MM.1S (cell line): ENCODE results near the gene ERI3.

Experiments
- CTCF ChIP-seq: fragments of 300-600 bp; sonication (generic); IDR thresholded peaks from 2 replicates; pipeline ENCODE4 v1.5.1; 2016; ENCODE audit warnings: antibody characterized with exemption, low read length, mixed read lengths
- EZH2 ChIP-seq: fragments of 300-600 bp; sonication (generic); optimal IDR thresholded peaks from 2 replicates; pipeline ENCODE3; 2017; ENCODE audit warnings: low read depth, mild to moderate bottlenecking, antibody characterized with exemption, low read length, mixed read lengths
- EZH2phosphoT487 ChIP-seq: fragments of 300-600 bp; sonication (generic); IDR thresholded peaks from 2 replicates; pipeline ENCODE4 v1.6.1; 2018; ENCODE audit warnings: antibody characterized with exemption, low read length

- TF ChIP-seq CTCF (no peak), EZH2 (no peak), EZH2phosphoT487 (no peak)
Measured at GRCh38 chr1:44303532-44303931, 51.5 kb downstream of the ERI3 start.
